ENCODE data around the gene RAPGEFL1. TPM values are rescaled to one million over a fixed set of nuclear protein-coding genes. Genes with fewer than 3 reads are reported as not detected.

Gene RAPGEFL1
- total RNA-seq, result 1 to 10 TPM; 1.8 to 5.8 (median 5.2) TPM

GRCh38 chr17:40177275-40177874, at the start of gene RAPGEFL1:
Gene RAPGEFL1, plus strand, starts transcription at chr17:40177470. Its CDS starts 392 bp downstream, at chr17:40177862.
- DNase-seq, result peak; percentile 38 to 42
- peak; percentile 40 to 47 for ATAC-seq
- H3K4me1 ChIP-seq, result peaks cover 8% of the 10 kb centered on the region in 2 donors
- intact Hi-C loops (cut with DNase I; ENCODE audit: low total_unique reads), result no loop called here
- H3K4me3 ChIP-seq, result peak within 1 kb of the TSS; percentile 24 to 57 (median 42)
- in situ Hi-C loops (cut with MboI; ENCODE audit: low sequenced_read_pairs in 4 of 4), result no loop called here
- no peak within 1 kb of the TSS for H3K27ac ChIP-seq
- H3K27me3 ChIP-seq, result no peaks in the 10 kb centered on the region
- H3K36me3 ChIP-seq, result peaks cover 0 to 21% of the 10 kb centered on the region in 2 donors
- no peaks in the 10 kb centered on the region for H3K9me3 ChIP-seq
- no peak for TF ChIP-seq POLR2A (IDR thresholded peaks at IDR 0.05)
- TF ChIP-seq, protein P1, sequence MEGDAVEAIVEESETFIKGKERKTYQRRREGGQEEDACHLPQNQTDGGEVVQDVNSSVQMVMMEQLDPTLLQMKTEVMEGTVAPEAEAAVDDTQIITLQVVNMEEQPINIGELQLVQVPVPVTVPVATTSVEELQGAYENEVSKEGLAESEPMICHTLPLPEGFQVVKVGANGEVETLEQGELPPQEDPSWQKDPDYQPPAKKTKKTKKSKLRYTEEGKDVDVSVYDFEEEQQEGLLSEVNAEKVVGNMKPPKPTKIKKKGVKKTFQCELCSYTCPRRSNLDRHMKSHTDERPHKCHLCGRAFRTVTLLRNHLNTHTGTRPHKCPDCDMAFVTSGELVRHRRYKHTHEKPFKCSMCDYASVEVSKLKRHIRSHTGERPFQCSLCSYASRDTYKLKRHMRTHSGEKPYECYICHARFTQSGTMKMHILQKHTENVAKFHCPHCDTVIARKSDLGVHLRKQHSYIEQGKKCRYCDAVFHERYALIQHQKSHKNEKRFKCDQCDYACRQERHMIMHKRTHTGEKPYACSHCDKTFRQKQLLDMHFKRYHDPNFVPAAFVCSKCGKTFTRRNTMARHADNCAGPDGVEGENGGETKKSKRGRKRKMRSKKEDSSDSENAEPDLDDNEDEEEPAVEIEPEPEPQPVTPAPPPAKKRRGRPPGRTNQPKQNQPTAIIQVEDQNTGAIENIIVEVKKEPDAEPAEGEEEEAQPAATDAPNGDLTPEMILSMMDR (IDR thresholded peaks at IDR 0.05 in 4 of 5, conservative IDR thresholded peaks at IDR 0.05 in 1 of 5), result no peak

GRCh38 chr17:40129498-40129897, 47.8 kb upstream of the RAPGEFL1 start:
- in situ Hi-C loops (cut with MboI; ENCODE audit: low sequenced_read_pairs in 4 of 4), result no loop called here
- Histone ChIP-seq H3K36me3 (peaks cover 4 to 85% of the 10 kb centered on the region in 2 donors), H3K4me1 (peaks cover 10 to 14% of the 10 kb centered on the region in 2 donors), H3K9me3 (no peaks in the 10 kb centered on the region), H3K27me3 (no peaks in the 10 kb centered on the region), H3K27ac (peak overlapping the region in 1 of 4 donors; percentile 5), H3K4me3 (no peak overlapping the region)
- no peak for DNase-seq
- intact Hi-C loops (cut with DNase I; ENCODE audit: low total_unique reads), result no loop called here
- no peak for ATAC-seq
- TF ChIP-seq POLR2A (IDR thresholded peaks at IDR 0.05), result no peak
- TF ChIP-seq, protein P1 (IDR thresholded peaks at IDR 0.05 in 4 of 5, conservative IDR thresholded peaks at IDR 0.05 in 1 of 5), result no peak

DNA sequence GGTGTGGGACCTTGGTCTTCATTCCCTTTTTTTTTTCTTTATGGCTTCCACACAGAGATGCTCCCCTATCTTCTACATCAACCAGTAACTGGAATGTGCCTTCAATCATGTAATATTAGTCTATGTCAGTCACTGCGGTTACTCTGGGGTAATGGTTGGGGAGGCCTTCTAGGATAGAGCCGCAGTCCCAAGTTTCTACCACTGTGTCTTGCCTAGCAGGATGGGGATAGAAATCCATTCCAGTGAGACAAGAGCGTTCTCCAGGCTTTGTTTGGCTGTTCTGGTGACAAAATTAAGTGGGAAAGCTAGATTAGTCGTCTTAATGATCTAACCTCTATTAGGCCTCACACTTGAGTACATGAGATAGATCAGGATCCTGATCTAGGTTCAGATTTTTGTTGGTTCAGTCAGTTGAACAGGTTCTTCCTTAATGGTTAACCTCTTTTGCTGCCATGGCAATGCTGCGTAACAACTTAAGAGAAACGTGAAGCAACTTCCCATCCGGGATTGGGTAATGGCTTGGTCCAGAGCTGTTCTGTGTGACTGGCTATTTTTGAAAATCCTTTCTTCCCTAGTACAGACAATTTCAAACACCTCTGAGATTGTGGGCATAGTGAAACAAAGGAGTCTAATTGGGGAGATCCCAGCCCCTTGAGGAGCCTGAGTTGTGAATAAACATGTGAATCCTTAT, 46.8 kb upstream of the RAPGEFL1 start:
- peaks cover under 1 to 4% of the 10 kb centered on the region in 2 donors for H3K4me1 ChIP-seq
- in situ Hi-C loops (cut with MboI; ENCODE audit: low sequenced_read_pairs in 4 of 4) (no loop called here), intact Hi-C loops (cut with DNase I; ENCODE audit: low total_unique reads) (no loop called here)
- no peaks in the 10 kb centered on the region for H3K27me3 ChIP-seq
- no peak for DNase-seq
- TF ChIP-seq, protein P1 (IDR thresholded peaks at IDR 0.05 in 4 of 5, conservative IDR thresholded peaks at IDR 0.05 in 1 of 5), result no peak
- no peak for TF ChIP-seq POLR2A (IDR thresholded peaks at IDR 0.05)
- H3K9me3 ChIP-seq, result no peaks in the 10 kb centered on the region
- peak overlapping the region; percentile 24 to 56 (median 44) for H3K27ac ChIP-seq
- H3K36me3 ChIP-seq, result peaks cover 4 to 95% of the 10 kb centered on the region in 2 donors
- no peak overlapping the region for H3K4me3 ChIP-seq
- peak; percentile 21 to 40 for ATAC-seq

DNA sequence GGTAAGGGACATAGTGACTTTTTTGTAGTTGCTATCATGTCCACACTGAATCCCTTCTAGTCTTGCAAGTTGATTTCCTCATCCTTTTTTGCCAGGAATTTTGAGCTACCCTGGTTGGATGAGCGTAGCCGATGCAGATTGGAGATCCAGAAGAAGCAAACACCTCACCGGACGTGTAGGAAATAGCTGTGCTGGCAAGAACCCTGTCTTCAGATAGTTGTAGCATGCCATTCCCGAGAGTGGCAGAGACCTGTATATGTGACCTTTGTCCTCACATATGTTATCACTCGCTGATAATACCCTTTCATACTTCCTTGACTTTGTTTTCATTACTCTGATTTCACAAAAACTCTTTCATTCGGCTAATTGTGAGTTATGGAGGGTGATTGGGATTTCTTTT, 43.1 kb upstream of the RAPGEFL1 start:
- no peak for TF ChIP-seq POLR2A (IDR thresholded peaks at IDR 0.05)
- TF ChIP-seq, protein P1 (IDR thresholded peaks at IDR 0.05 in 4 of 5, conservative IDR thresholded peaks at IDR 0.05 in 1 of 5), result no peak
- Histone ChIP-seq H3K36me3 (peaks cover 6 to 78% of the 10 kb centered on the region in 2 donors), H3K27me3 (no peaks in the 10 kb centered on the region), H3K4me1 (peaks cover 5 to 11% of the 10 kb centered on the region in 2 donors), H3K4me3 (no peak overlapping the region), H3K9me3 (no peaks in the 10 kb centered on the region), H3K27ac (peak overlapping the region in 1 of 4 donors; percentile 14)
- ATAC-seq (no peak), DNase-seq (no peak)
- intact Hi-C loops (cut with DNase I; ENCODE audit: low total_unique reads), result no loop called here
- in situ Hi-C loops (cut with MboI; ENCODE audit: low sequenced_read_pairs in 4 of 4), result no loop called here

All from gastrocnemius medialis (tissue), 4 donors.